HFF-Myc (cell line): ENCODE results near the gene SPACA4.

Experiments used
- DNase-seq: peaks from one replicate; pipeline ENCODE4 v3.0.0-alpha.2; 2011; ENCODE audit warnings: low read depth; ENCODE audit errors: extremely low read depth
- H3K4me3 ChIP-seq: replicated peaks from 2 replicates; pipeline ENCODE4 v1.5.1; 2011; ENCODE audit warnings: low read depth, mild to moderate bottlenecking, control low read depth, low read length
- CTCF ChIP-seq: IDR thresholded peaks from 2 replicates; pipeline ENCODE4 v1.5.1; 2012; ENCODE audit warnings: mild to moderate bottlenecking, low read depth, low read length, control low read depth; ENCODE audit errors: missing control alignments

Gene SPACA4

GRCh38 chr19:48646001-48646721, 39.6 kb downstream of the SPACA4 start, which contains the start of gene CA11:
Gene CA11, minus strand, starts transcription at chr19:48646187. Its CDS starts 555 bp downstream, at chr19:48645632.
- DNase-seq = no peak
- TF ChIP-seq CTCF = peak; percentile 85
- peak within 1 kb of the TSS; percentile 58 for H3K4me3 ChIP-seq

- DNase-seq = no peak
- TF ChIP-seq CTCF = no peak
- peak overlapping the region; percentile 58 for H3K4me3 ChIP-seq
Observed at GRCh38 chr19:48646722-48647216, 40.2 kb downstream of the SPACA4 start.

- DNase-seq = no peak
- H3K4me3 ChIP-seq = no peak overlapping the region
- TF ChIP-seq CTCF = no peak
Observed at GRCh38 chr19:48648134-48648533, 41.6 kb downstream of the SPACA4 start.

GRCh38 chr19:48650974-48651682, 44.6 kb downstream of the SPACA4 start:
- H3K4me3 ChIP-seq = no peak overlapping the region
- no peak for TF ChIP-seq CTCF

GRCh38 chr19:48651683-48652048, 45.1 kb downstream of the SPACA4 start:
- no peak overlapping the region for H3K4me3 ChIP-seq
- DNase-seq = no peak
- no peak for TF ChIP-seq CTCF

More at GRCh38 chr19:48650974-48651682, 44.6 kb downstream of the SPACA4 start:
- DNase-seq = no peak

- TF ChIP-seq CTCF = no peak
- no peak overlapping the region for H3K4me3 ChIP-seq
- peak; percentile 80 for DNase-seq
Observed at GRCh38 chr19:48654299-48655059, 47.9 kb downstream of the SPACA4 start.
